Limb (tissue), 2 donors: ENCODE results near the gene PIGU.

Experiments used
- DNase-seq, 2 donors: peaks; one replicate each; pipeline ENCODE4 v3.0.0-alpha.2; 2016; ENCODE audit errors: extremely low spot score in 2 of 2

Gene PIGU

GRCh38 chr20:34558320-34559218 lies 118.3 kb downstream of the PIGU start, which contains the start of gene MAP1LC3A:
MAP1LC3A (plus strand) TSS chr20:34558718; CDS start chr20:34558869, 151 bp downstream.
- DNase-seq, result peak; percentile 91 to 98

GRCh38 chr20:34557936-34558319 lies 119.0 kb downstream of the PIGU start:
- DNase-seq, result no peak

- DNase-seq, result no peak
Measured at GRCh38 chr20:34553366-34553867, 123.5 kb downstream of the PIGU start.

- no peak for DNase-seq
Measured at GRCh38 chr20:34552569-34552968, 124.3 kb downstream of the PIGU start.

- DNase-seq, result no peak
Measured at GRCh38 chr20:34549929-34550305, 127.0 kb downstream of the PIGU start.

GRCh38 chr20:34549291-34549928 lies 127.5 kb downstream of the PIGU start:
- DNase-seq, result no peak

- DNase-seq, result no peak
Measured at GRCh38 chr20:34547844-34548613, 128.9 kb downstream of the PIGU start.

- DNase-seq, result no peak
Measured at GRCh38 chr20:34546751-34547181, 130.1 kb downstream of the PIGU start.

- DNase-seq, result peak in 1 of 2 donors; percentile 48
Measured at GRCh38 chr20:34544109-34544796, 132.6 kb downstream of the PIGU start.

GRCh38 chr20:34543463-34544056 lies 133.3 kb downstream of the PIGU start:
- no peak for DNase-seq

GRCh38 chr20:34542439-34542838 lies 134.5 kb downstream of the PIGU start:
- no peak for DNase-seq

GRCh38 chr20:34541917-34542316 lies 135.0 kb downstream of the PIGU start:
- no peak for DNase-seq

- no peak for DNase-seq
Measured at GRCh38 chr20:34541264-34541901, 135.5 kb downstream of the PIGU start.

GRCh38 chr20:34540596-34541263 lies 136.2 kb downstream of the PIGU start:
- DNase-seq, result no peak

- DNase-seq, result no peak
Measured at GRCh38 chr20:34539756-34540155, 137.1 kb downstream of the PIGU start.

GRCh38 chr20:34538671-34539123 lies 138.2 kb downstream of the PIGU start:
- no peak for DNase-seq

GRCh38 chr20:34537651-34538050 lies 139.2 kb downstream of the PIGU start:
- no peak for DNase-seq

- DNase-seq, result no peak
Measured at GRCh38 chr20:34536798-34537394, 140.0 kb downstream of the PIGU start.

- no peak for DNase-seq
Measured at GRCh38 chr20:34535857-34536256, 141.0 kb downstream of the PIGU start.
